A549 (cell line): ENCODE data around the gene SMG6.

ENCODE experiments used
- EP300 ChIP-seq, 2 experiments: fragments of >200 bp; sonication (Bioruptor Twin); formaldehyde crosslinking; IDR thresholded peaks; 2 replicates in 1 of 2; 3 replicates in 1 of 2; pipeline ENCODE4 v1.6.1; 2016 to 2017
- ESRRA ChIP-seq: fragments of 150-350 bp; IDR thresholded peaks from 2 replicates; pipeline ENCODE4 v1.6.1; 2014; ENCODE audit warnings: mild to moderate bottlenecking, low read length, borderline replicate concordance
- HOXB5 ChIP-seq: fragments of 250-450 bp; sonication (Bioruptor Pico); IDR thresholded peaks from 2 replicates; pipeline ENCODE4 v1.5.0; 2020; ENCODE audit warnings: mild to moderate bottlenecking, moderate library complexity
- JUN ChIP-seq, 2 experiments: fragments of >200 bp; sonication (Bioruptor Twin); formaldehyde crosslinking; IDR thresholded peaks; 2 replicates in 1 of 2; 3 replicates in 1 of 2; pipeline ENCODE4 v1.6.1; 2016 to 2017
- MAFK ChIP-seq: fragments of 450-650 bp; IDR thresholded peaks from 2 replicates; pipeline ENCODE4 v1.6.1; 2014; ENCODE audit not compliant: partially characterized antibody
- MYC ChIP-seq: IDR thresholded peaks from 2 replicates; pipeline ENCODE4 v1.6.1; 2012; ENCODE audit warnings: mild to moderate bottlenecking, inconsistent platforms, low read length, improper control_type of control experiment, borderline replicate concordance
- POLR2A ChIP-seq: IDR thresholded peaks from 2 replicates; pipeline ENCODE4 v1.6.1; 2012; ENCODE audit warnings: mild to moderate bottlenecking, low read length
- REST ChIP-seq: fragments of 200-600 bp; sonication (generic); IDR thresholded peaks from 2 replicates; pipeline ENCODE4 v1.6.1; 2016; ENCODE audit warnings: antibody characterized with exemption, mild to moderate bottlenecking, moderate library complexity
- RFX5 ChIP-seq: fragments of 450-650 bp; IDR thresholded peaks from 2 replicates; pipeline ENCODE4 v1.7.1; 2014; ENCODE audit warnings: antibody characterized with exemption, mild to moderate bottlenecking, moderate library complexity
- ZC3H11A ChIP-seq: fragments of 450-650 bp; IDR thresholded peaks from 2 replicates; pipeline ENCODE4 v1.6.1; 2014; ENCODE audit warnings: antibody characterized with exemption, mild to moderate bottlenecking
- TF ChIP-seq, protein P1 (sequence below): fragments of >200 bp; sonication (Bioruptor Twin); formaldehyde crosslinking; IDR thresholded peaks from 3 replicates; pipeline ENCODE4 v1.5.1; 2016
- TF ChIP-seq, protein P2 (sequence below): IDR thresholded peaks from 2 replicates; pipeline ENCODE4 v1.6.1; 2012

DNA sequence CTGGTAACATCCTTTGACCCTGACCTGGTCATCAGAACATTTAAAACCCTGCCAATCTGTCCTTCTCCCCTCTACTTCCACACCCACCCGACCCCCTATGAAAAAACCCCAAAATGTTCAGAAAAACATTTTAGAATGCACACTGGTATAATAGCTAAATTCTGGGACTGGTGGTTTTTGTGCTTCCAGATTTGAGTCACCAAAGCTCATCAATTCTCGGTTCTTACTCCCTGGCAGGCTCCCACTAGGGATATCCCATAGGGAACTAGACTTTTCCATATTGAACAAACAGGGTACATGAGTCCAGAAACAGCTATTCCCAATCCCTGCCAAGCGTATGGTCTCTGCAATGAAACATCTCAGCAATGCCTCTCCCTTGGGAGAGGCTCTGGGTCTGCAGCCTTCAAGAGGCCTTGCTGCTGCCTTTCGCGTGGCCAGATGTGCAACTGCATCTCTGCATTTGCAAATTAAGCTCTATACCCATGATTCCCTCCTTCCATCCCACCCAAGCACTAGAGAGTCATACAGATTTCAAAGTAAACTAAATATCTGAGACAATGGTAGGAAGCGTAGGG lies 67.7 kb downstream of the SMG6 start:
- TF ChIP-seq, protein P1, sequence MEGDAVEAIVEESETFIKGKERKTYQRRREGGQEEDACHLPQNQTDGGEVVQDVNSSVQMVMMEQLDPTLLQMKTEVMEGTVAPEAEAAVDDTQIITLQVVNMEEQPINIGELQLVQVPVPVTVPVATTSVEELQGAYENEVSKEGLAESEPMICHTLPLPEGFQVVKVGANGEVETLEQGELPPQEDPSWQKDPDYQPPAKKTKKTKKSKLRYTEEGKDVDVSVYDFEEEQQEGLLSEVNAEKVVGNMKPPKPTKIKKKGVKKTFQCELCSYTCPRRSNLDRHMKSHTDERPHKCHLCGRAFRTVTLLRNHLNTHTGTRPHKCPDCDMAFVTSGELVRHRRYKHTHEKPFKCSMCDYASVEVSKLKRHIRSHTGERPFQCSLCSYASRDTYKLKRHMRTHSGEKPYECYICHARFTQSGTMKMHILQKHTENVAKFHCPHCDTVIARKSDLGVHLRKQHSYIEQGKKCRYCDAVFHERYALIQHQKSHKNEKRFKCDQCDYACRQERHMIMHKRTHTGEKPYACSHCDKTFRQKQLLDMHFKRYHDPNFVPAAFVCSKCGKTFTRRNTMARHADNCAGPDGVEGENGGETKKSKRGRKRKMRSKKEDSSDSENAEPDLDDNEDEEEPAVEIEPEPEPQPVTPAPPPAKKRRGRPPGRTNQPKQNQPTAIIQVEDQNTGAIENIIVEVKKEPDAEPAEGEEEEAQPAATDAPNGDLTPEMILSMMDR = no peak
- TF ChIP-seq, protein P2, sequence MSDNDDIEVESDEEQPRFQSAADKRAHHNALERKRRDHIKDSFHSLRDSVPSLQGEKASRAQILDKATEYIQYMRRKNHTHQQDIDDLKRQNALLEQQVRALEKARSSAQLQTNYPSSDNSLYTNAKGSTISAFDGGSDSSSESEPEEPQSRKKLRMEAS = no peak
- TF ChIP-seq POLR2A = no peak
- TF ChIP-seq EP300 (IDR thresholded peaks at IDR 0.05) = no peak
- no peak for TF ChIP-seq RFX5
- no peak for TF ChIP-seq REST
- TF ChIP-seq ZC3H11A = no peak
- no peak for TF ChIP-seq ESRRA
- no peak for TF ChIP-seq MYC
- no peak for TF ChIP-seq MAFK
- no peak for TF ChIP-seq HOXB5 (CRISPR knock-in tag)
- TF ChIP-seq JUN (IDR thresholded peaks at IDR 0.05) = no peak
